Testis (tissue), 3 donors: ENCODE data around the gene SUPT3H. TPM values are rescaled to one million over a fixed set of nuclear protein-coding genes. Genes with fewer than 3 reads are reported as not detected.
"Not testable (repeated sequence)": the region's sequence is repeated elsewhere in the genome, so short reads cannot be mapped to it uniquely, and the experiment has no call there.

ENCODE experiments used
- DNase-seq: peaks from one replicate; pipeline ENCODE4 v3.0.0-alpha.2; 2019
- H3K27ac ChIP-seq, 2 donors: fragments of 200-600 bp; sonication (generic); one replicate each; pipeline ENCODE4 v1.5.1; 2019
- H3K27me3 ChIP-seq: fragments of 200-600 bp; sonication (generic); one replicate; pipeline ENCODE4 v1.5.1; 2019
- H3K36me3 ChIP-seq: fragments of 200-600 bp; sonication (generic); one replicate; pipeline ENCODE4 v1.5.1; 2017; ENCODE audit warnings: low read depth; ENCODE audit errors: missing control alignments
- H3K4me1 ChIP-seq: fragments of 200-600 bp; sonication (generic); one replicate; pipeline ENCODE4 v1.5.1; 2019
- H3K4me3 ChIP-seq, 2 donors: fragments of 200-600 bp; sonication (generic); one replicate each; pipeline ENCODE4 v1.5.1; 2017 to 2019
- H3K9me3 ChIP-seq: fragments of 200-600 bp; sonication (generic); one replicate; pipeline ENCODE4 v1.5.1; 2017
- CTCF ChIP-seq, 3 experiments: fragments of 450-650 bp in 2 of 3; fragments of 200-600 bp in 1 of 3; sonication (generic) in 1 of 3; IDR thresholded peaks; one replicate each; pipeline ENCODE4 v1.5.1; 2016 to 2019; ENCODE audit warnings: antibody characterized with exemption in 3 of 3, mild to moderate bottlenecking in 2 of 3, moderate library complexity in 1 of 3
- POLR2A ChIP-seq: fragments of 450-650 bp; IDR thresholded peaks from one replicate; pipeline ENCODE4 v1.6.1; 2017; ENCODE audit warnings: antibody characterized with exemption, mild to moderate bottlenecking, moderate library complexity
- WGBS, 2 donors: methylation state at CpG; one replicate each; pipeline ENCODE4 v1.1.5; 2018; 5-methylcytosine and 5-hydroxymethylcytosine counted together
- intact Hi-C: fragments of 100-400 bp; cut with DNase I; formaldehyde crosslinking; loops from one replicate; pipeline ENCODE4 v1.15.1; 2023; ENCODE audit warnings: low total_unique reads
- polyA plus RNA-seq: library from polyadenylated mRNA; stranded (reverse); fragments of 350-450 nt; fragmentation: Illumina TruSeq; extraction: RNeasy Lipid Tissue Mini Kit (QIAGEN cat#74804); gene quantifications from one replicate; pipeline ENCODE4 v1.2.3, GENCODE V29; 2014; ENCODE audit warnings: low read depth, low replicate concordance; ENCODE audit not compliant: insufficient read depth
- total RNA-seq, 2 donors: library from RNA; depleted of rRNA; stranded (reverse); fragments of >200 nt; gene quantifications; one replicate each; pipeline ENCODE4 v1.2.3, GENCODE V29; 2016

Gene SUPT3H
- total and polyA plus RNA-seq, 3 donors from 2014 or later: 29.4 to 35.9 (median 30.8) TPM

- TF ChIP-seq CTCF (IDR thresholded peaks at IDR 0.05): no peak
- no peak for TF ChIP-seq POLR2A
- Histone ChIP-seq H3K9me3 (no peaks in the 10 kb centered on the region), H3K27ac (no peak overlapping the region), H3K36me3 (no peaks in the 10 kb centered on the region), H3K4me3 (no peak overlapping the region), H3K4me1 (no peaks in the 10 kb centered on the region), H3K27me3 (no peaks in the 10 kb centered on the region)
- intact Hi-C loops: no loop called here
- no peak for DNase-seq
- WGBS, 2 donors: 87 to 91% methylated on average over 1 of the region's 1 CpG
These were observed 77.0 kb downstream of the SUPT3H start for GRCh38 chr6:45300736-45301135.

- 94 to 98% methylated on average over 3 of the region's 3 CpGs for WGBS, 2 donors
- no peaks in the 10 kb centered on the region for H3K27me3 ChIP-seq
- no peaks in the 10 kb centered on the region for H3K9me3 ChIP-seq
- TF ChIP-seq POLR2A (no peak), CTCF (IDR thresholded peaks at IDR 0.05) (no peak)
- no peak overlapping the region for H3K27ac ChIP-seq
- H3K4me3 ChIP-seq: no peak overlapping the region
- intact Hi-C loops: no loop called here
- H3K36me3 ChIP-seq: no peaks in the 10 kb centered on the region
- H3K4me1 ChIP-seq: no peaks in the 10 kb centered on the region
- DNase-seq: no peak
These were observed 78.6 kb downstream of the SUPT3H start for GRCh38 chr6:45299096-45299581.

GRCh38 chr6:45297320-45297719 lies 80.4 kb downstream of the SUPT3H start:
- TF ChIP-seq CTCF (IDR thresholded peaks at IDR 0.05) (no peak), POLR2A (no peak)
- H3K27me3 ChIP-seq: no peaks in the 10 kb centered on the region
- no peaks in the 10 kb centered on the region for H3K9me3 ChIP-seq
- no peak overlapping the region for H3K27ac ChIP-seq
- no peaks in the 10 kb centered on the region for H3K4me1 ChIP-seq
- intact Hi-C loops: no loop called here
- no peaks in the 10 kb centered on the region for H3K36me3 ChIP-seq
- no peak overlapping the region for H3K4me3 ChIP-seq
- no peak for DNase-seq

GRCh38 chr6:45294065-45294701 lies 83.6 kb downstream of the SUPT3H start:
- DNase-seq, H3K4me1 ChIP-seq, H3K27me3 ChIP-seq, intact Hi-C loops, H3K27ac ChIP-seq, H3K4me3 ChIP-seq, H3K36me3 ChIP-seq, H3K9me3 ChIP-seq: not testable (repeated sequence)
- 31 to 41% methylated on average over 1 of the region's 1 CpG for WGBS, 2 donors

- WGBS, 2 donors: 67 to 88% methylated on average over 3 of the region's 3 CpGs
- no peak overlapping the region for H3K27ac ChIP-seq
- no peak for DNase-seq
- H3K4me1 ChIP-seq: no peaks in the 10 kb centered on the region
- H3K27me3 ChIP-seq: no peaks in the 10 kb centered on the region
- intact Hi-C loops: no loop called here
- no peaks in the 10 kb centered on the region for H3K36me3 ChIP-seq
- no peak for TF ChIP-seq POLR2A
- TF ChIP-seq CTCF (IDR thresholded peaks at IDR 0.05): no peak
- no peak overlapping the region for H3K4me3 ChIP-seq
- H3K9me3 ChIP-seq: no peaks in the 10 kb centered on the region
These were observed 84.4 kb downstream of the SUPT3H start for GRCh38 chr6:45293306-45293705.
